ENCODE measurements around the gene EEFSEC.

EEFSEC gene

DNA sequence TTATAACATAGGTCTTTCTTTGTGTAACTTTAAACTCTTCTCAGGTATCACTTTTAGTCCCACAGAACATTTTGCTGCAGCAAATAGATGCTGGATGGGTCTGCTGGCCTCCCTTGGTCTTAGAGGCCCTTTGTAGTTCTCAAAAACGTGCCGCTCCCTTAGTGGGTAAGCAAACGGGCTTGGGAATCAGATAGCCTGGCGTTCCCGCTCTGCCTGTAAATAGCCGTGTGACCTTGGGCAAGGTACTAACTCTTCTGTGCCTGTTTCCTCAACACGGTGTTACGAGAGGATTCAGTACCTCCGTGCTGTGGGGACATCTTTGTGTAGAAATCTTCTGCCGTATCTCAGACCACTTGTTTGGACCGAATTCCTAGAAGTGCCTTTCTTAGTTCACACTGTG lies 249.0 kb downstream of the EEFSEC start:
- DNase-seq = no peak

DNA sequence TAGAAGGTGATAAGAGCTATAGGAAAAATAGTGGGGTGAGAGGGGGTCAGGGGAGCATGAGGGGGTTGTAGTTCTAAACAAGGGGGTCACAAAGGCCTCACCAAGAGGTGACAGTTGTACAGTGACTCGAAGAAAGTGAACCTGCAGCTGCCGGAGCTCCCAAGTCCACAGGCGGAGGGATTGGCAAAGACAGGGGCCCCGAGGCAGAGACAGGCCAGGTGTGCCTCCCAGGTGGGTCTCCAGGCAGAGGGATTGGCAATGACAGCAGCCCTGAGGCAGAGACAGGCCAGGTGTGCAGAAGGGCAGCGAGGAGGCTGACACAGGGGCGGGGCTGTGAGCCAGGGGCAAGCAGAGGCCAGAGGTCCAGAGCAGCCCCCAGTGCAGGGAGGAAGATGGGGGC lies 249.7 kb downstream of the EEFSEC start:
- DNase-seq = no peak

DNA sequence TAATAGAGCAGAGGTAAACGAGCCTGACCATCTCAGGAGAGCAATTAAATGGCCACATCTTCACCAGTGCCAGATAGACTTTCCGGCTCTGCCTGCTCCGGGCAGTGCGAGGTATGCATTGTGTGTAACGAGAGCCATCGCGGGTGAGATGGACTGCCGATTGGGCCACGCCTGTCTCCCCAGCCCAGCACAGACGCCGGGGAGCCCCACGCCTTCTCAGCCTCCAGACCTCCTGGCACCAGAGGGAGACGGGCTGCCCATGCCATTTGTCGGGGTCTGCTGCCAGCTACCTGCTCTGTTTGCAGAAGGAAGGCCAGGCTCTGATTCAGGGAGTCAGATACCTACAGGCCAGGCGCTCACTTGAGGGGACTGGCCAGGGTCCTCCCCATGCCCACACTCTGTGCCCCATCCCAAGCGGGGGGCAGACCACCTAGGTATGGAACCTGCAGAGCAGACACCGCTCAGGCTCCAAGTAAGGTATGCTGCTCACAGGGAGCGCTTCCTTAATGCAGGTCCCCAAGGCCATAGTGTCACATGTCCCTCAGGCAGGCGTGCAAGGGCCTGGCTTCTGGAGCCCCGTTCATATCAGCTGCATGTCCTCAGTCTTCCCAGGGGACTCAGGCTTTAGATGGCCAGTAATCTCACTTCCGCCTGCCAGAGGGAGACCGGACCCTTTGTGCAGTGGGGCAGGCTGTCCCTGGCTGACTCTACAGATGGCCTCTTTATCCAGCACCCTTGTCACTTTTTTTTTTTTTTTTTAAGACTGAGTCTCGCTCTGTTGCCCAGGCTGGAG lies 251.2 kb downstream of the EEFSEC start:
- DNase-seq = no peak

DNA sequence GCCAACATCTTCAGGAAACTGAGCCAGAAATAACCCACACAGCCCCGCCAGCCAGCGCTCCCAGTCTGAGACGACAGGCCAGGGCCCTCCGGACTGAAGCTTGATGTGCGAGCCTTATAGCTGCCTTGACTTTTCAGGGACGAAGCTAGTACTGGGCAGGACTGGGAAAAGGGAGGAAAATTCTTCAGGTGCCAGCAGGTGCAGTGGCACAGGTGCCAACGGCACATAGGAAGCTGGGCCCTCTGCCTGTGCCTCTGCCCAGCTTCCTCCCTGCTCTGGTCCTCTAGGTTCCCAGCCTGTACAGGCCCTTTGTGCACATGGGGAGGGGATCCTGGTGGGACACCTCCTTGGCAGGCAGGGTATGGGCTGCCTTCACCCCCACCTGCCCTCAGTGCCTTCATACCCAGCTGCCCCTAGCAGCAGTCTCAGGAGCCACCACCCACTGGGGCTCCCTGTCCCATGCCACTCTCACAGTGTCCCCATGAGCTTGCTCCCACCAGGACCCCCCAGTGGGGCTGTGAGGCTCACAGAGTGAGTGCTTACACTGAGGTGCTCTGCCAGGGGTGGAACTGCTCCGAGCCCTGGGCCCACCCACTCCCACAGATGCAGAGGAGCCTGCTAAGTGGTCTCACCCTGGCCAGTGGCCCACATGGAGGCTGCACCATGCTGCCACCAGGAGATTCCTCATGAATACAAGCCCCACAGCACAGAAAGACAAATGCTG lies 252.4 kb downstream of the EEFSEC start:
- DNase-seq = no peak

DNA sequence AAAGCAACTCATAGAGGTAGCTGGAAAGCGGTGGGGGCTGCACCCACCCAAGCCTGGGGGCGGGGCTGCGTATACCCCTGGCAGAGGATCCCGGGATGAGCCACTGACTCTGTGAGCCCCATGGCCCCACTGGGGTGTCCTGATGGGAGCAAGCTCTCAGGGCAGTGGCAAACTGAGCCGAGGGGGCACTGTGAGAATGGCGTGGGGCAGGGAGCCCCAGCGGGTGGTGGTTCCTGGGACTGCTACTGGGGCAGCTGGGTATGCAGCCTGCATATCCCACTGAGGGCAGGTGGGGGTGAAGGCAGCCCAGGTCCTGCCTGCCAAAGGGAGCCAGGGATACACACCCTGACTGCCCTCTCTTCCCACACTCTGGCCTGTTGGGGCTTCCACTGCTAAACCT lies 254.0 kb downstream of the EEFSEC start:
- DNase-seq = no peak

DNA sequence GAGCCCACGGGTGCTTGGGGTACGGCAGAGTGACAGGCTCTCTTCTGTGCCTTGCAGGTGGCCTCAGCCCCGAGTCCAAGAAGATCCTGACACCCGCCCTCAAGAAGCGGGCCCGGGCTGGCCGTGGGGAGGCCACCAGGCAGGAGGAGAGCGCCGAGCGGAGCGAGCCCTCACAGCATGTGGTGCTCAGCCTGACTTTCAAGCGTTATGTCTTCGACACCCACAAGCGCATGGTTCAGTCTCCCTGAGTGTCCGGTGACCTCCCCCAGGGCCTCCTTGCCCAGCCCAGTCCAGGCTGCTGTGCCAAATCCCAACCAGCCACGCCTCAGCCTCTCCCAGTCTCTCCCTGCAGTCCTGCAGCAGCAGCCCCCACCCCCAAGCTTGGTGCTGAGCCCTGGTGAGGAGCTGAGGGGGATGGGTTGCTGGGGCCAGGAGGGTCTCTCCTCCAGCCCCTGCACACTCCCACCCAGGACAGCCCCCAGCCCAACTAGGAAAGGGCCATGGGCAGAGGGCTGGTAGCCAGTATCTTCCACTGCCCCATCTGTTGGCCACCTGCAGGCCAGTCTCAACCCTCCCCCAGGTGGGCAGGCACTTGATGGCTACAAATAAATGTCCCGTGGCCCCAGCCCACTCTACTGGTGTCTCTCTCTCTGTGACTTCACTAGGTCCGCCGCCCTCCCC lies 254.9 kb downstream of the EEFSEC start:
- no peak for DNase-seq

DNA sequence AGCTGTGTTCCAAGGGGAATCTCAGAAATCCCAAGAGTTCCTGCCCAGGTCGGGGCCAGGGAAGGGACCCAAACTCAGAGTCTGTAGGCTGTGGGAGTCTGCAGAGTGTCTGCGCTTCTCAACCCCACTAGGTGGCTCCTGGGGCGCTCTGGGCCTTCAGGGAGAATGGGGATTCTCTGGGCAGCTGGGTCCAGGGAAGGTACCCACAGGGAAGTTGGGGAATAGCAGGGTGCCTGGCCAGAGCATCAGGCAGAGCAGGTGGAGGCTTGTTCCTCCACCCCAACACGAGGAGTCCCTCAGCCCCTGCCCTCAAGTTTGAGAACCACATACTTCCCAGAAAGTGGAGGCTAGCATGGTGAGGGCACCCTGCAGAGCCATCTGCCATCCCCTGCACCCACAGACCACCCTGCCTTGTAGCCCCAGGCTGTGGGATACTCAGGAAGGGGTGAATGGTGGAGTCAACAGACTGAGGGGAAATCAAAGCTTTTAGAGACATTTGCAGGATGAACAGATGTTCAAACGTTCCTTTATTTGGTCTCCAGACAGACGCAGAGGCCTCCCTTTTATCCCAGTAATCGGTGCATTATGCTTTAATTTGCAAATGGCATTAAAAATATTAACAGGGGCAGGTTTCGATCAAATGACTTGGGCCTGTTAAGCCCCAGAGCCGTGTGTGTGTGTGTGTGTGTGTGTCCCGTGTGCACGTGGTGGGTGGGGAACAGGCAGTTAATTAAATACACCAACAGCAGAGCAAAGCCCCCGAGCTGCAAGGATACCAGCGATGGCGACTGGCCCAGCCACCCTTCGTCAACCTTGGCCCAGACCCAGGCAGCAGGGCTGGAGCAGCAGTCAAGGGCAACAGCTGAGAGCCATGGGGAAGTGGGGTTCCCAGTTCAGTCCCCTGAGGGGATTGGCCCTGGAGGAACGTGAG lies 255.7 kb downstream of the EEFSEC start:
- DNase-seq = no peak

DNA sequence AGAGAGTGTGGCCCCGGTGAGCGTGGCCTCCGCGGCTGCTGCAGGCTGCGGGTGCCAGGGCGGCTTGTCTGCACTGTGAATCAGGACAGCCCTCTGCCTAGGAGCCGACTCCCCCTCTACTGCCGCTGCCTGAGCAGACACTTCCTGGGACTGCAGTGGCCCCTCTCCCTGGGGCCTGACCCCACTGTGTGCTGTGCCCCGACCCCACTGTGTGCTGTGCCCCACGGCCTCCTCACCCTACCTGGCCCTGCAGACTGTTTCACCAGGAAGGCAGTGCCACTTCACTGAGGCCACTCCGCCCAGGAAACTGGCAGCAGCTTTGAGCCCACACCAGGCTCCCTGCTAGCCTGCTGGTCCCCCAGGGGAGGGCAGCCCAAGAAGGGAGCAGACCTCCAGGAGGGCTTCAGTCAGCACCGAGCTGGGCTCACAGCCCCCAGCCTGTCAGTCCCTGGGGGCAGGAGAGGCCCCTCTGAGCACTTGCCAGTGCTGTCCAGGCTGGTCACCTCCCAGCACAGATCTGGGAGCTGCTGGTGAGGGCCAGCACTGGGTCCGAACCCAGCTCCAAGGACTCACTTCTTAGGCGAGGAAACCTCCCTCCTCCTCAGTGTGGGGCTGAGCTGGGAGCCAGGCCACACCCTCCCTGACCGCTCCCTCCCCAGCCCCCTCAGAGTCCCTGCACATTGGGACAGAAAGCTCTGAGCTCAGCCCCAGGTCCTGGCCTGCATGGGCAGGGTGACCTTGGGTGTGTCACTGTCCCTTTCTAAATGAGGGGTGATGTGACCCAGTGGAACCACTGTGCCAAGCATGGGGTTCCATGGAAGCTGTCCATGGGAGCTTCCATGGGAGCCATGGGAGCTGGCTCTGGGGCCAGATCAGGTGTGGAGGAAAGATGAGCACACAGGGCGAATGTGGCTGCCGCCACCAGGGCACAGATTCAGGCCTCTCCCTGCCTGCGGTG lies 256.6 kb downstream of the EEFSEC start:
- no peak for DNase-seq

DNA sequence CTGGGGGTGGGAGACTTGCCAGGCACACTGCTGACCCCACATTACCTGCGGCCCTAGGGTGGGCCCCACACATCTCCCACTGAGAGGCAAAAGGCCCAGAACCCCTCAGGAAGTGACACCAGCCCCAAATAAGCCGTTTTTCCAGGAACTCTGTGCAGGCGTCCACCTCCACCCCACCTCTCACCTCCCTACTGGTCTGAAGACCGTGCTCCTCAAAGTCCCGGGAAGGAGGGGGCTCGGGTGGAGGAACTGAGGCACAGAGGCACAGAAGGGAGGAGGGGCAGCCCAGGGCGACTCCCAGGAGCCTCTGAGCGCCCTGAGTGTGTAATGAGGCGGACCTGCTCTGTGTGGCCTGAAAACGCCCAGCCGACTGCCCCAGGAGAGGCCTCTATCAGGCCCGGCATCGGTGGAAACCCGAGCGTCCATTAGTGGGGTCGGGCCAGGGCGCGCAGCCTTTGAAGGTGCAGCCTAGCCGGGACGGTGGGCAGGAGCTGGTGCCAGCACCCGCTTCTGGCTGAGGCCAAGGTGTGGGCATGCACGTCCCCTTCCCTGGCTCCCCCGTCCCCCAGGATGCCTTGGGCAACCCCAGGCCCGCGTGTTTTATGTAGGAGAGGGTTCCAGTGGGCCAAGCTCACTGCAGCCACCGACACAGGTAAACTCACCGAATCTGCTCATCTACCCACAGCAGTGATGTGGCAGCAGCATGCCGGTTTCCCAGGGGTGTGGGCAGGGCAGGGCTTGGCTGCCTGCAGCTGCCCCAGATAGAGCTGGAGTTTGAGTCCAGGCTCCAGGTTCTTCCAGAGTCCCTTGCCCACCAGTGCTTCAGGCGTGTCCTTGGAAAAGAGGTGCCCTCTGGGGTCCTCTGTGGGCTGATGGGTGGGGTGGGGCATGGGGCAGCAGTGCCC lies 257.6 kb downstream of the EEFSEC start:
- DNase-seq = no peak

DNA sequence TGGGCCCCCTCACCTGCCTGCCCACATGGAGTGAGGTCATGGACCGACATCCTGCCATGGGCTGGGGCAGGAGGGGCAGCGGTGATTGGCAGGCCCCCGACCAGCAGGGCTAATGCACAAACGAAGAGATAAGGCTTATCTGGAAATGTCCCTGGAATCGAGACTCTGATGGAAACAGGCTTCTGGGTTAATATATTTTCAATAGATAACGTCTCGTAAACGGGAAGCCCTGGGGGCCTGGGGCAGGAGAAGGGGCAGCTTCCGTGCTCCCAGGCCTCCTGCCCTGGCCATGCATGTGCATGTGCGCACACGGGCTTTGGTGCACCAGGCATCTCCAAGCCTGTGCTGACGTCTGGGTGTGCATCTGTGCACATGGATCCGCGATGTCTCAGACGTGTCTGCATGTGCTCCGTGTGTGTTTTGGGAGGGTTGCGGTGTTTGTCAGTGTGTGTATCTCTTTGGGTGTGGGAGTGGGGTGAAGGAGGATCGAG lies 258.3 kb downstream of the EEFSEC start:
- DNase-seq = no peak

DNA sequence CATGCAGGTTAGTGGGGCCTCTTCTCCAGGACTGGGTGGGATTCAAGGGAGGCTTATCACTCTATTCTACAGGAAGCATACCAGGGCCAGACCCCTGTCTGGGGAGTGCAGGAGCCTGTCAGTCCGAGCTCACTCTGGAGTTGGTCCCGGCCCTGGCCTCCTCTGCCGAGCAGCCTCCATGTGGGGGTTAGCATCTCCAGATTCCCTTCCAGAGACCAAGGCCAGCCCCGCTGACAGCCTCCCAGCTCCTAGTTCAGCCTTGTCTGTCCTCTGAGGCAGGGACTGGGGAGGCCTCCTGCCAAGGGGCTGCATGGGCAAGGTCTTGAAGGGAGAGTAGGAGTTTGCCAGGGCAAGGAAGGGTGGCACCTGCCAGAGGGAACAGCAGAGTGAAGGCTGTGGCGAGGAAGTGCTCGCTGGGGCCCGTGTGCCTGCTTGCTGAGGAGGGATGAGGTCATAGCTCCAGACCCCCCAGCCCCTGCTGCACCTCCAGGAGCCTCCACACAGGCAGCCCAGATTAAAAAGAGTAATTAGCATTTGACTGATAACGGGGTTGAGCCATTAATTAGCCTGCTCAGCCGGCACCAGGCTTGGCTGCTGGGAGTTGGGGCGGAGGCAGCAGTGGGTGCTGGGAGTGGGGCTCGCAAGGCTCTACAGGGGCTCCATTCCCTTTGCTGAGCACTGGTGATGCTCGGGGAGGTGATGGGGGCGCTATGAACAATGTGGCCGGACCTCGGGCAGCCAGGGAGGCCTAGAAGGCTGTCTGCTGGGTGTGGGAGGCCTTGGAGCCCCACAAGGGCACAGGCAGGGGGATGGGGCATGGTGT lies 259.1 kb downstream of the EEFSEC start:
- DNase-seq = no peak

DNA sequence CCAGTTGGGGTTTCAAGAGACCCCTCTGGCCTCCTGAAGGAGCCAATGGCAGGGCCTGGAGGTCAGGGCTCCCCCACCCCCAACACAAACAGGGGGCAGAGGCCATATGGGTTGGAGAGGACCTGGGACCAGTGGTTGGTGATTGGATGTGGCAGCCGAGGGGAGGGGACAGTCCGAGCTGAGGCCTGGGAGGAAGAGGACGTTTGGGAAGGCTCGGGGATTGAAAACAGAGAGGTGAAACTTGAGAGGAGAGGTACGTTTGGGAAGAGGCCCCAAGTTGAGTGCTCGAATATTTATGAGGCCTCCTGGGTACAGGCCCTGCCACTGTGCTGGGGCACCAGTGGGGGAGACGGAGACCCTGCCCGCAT lies 259.7 kb downstream of the EEFSEC start:
- no peak for DNase-seq

DNA sequence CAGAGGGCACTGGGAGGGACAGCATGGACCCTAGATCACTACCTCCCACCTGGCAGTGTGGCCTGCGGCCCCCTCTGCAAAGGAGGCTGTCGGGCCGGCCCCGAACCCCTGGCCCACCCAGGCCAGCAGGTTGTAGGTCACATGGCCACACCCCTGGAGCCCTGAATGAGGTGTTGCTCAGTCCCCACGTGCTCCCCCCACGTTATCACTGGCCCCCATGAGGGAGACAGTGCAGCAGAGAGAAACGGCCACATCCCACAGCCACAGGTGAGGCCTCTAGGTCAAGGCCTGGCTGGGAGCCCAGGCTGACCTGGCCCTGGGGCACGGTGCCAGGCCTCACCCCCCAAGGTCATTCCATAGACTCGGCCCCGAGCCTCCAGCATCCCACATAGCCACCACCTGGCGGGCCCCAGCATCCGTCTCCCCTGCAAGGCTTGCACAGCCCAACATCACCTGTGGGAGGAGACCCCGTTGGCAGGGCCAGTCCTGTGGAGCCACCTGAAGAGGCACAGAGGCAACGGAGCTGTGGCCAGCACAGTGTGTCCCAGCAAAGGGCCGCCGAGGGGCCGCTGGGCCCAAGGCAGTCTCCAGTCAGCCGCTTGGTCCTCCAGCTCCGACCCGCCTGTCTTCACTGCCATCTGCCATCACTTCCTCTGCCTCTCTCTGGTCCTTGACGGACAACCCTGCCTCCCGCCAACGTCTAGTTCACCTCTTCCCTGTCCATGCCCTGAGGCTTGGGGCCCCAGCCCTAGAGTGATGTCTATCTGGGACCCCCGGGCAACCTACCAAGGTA lies 260.3 kb downstream of the EEFSEC start:
- DNase-seq = no peak

DNA sequence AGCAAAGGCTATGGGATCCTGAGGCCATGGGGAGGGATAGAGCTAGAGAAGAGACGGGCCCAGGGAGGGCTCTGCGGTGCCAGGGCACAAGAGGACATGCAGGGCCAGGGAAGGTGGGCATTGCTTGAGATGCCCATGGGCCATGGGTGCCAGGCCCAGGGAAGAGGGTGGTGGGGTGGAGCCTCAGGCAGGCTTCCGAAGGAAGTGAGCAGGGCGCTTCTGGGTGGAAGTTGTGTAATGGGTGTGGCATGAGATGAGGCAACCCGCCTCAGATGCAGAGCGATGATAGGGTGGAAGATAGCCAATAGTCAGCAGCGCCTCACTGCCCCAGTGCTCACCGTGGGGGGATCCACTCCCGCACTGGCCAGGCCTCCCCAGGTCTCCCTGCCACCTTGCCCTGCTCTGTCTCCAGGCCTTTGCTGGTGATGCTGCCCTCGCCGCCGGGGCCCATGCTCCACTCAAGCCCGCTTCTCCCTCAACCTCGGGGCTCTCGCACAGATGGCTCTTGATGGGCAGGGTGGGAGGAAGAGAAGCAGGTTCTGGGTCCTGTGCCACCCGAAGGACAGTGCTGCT lies 262.0 kb downstream of the EEFSEC start:
- DNase-seq = no peak

DNA sequence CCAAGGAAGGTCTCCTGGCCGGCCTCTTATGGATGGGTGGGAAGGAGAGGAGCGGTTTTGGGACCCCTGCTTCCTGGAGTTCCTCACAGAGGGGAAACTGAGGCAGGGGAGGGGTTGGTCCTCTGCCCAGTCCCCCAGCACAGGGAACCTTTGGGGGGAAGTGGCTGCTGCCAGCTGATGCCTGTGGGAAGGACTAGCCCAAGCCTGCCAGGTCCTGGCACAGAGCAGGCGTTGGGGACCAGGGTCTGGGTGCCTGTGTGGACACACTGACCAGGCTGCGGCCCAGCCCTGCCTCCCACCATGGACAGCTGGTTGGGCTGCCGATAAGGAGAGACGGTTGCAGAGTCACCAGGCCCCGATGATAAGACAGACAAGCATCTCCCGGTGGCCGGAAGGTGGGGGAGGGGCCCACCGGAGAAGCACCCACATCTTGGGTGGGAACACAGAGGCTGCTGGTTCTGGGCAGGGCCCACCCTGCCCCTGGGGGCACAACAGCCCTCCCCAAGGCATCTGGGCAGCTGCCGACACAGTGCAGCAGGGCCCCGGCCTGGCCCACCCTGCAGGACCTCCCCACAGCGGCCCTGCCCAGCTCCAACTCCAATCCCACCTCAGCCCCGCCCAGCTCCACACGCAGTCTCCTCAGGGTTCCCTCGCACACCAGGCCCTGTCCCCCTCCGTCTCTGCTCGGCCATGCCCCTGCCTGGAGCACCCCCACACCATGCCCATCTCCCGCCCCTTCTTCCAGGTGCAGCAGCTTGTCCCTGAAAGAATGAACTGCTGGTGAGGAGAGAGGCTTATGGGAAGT lies 262.7 kb downstream of the EEFSEC start:
- DNase-seq = no peak

DNA sequence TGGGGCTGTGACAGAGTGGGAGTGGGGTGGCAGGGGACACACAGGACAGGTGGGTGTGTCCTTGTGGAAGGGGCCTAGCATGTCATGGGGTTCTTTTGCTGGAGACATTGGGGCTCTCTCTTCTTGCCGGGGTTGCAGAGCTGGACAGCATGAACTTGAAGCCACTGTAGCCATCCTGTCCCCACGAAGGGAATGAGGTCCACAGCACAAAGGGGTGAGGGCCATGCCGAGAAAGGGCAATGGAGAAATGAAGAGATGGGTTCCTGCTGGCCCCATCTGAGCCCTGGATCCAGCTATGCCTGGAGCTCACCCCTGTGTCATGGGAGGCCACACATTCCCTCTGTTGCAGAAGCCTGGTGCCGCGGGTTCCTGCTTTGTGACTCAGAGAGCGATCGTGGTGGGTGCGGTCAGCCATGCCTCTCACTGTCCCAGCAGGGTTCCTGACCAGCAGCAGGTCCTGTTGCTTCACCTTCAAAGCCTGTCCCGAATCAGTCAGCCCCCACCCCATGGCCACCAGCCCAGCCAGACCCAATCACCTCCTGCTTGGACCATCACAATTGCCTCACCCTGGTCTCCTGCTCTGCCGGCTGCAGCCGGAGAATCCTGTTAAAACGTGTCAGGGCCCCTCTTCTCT lies 263.4 kb downstream of the EEFSEC start:
- DNase-seq = no peak

DNA sequence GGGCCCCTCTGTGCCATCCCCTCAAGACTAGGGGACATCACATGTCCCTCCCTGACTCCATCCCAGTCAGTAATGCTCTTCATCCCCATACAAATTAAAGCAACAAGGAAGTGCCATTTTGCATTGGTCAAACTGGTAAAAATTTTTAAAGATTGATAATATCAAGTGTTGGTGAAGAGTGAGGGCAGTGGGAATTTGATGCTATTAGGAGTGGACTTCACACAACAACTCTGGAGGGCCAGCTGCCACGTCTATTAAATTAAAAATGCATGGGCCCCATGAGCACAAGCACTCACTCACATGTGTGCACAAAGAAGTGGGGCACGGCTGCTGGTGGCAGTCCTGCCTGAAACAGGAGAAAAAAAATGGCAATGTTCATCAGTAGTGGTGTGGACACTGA lies 265.6 kb downstream of the EEFSEC start:
- DNase-seq = no peak
